GM18526 (cell line): ENCODE measurements around the gene PGBD5.

Experiments
- POLR2A ChIP-seq: IDR thresholded peaks from 3 replicates; pipeline ENCODE4 v1.6.1; 2011; ENCODE audit not compliant: insufficient read length; ENCODE audit errors: extremely low read depth

The PGBD5 gene

GRCh38 chr1:230282157-230282556 lies 144.0 kb downstream of the PGBD5 start:
- no peak for TF ChIP-seq POLR2A

GRCh38 chr1:230281556-230281955 lies 144.6 kb downstream of the PGBD5 start:
- no peak for TF ChIP-seq POLR2A

GRCh38 chr1:230280906-230281413 lies 145.2 kb downstream of the PGBD5 start:
- TF ChIP-seq POLR2A, result no peak

DNA sequence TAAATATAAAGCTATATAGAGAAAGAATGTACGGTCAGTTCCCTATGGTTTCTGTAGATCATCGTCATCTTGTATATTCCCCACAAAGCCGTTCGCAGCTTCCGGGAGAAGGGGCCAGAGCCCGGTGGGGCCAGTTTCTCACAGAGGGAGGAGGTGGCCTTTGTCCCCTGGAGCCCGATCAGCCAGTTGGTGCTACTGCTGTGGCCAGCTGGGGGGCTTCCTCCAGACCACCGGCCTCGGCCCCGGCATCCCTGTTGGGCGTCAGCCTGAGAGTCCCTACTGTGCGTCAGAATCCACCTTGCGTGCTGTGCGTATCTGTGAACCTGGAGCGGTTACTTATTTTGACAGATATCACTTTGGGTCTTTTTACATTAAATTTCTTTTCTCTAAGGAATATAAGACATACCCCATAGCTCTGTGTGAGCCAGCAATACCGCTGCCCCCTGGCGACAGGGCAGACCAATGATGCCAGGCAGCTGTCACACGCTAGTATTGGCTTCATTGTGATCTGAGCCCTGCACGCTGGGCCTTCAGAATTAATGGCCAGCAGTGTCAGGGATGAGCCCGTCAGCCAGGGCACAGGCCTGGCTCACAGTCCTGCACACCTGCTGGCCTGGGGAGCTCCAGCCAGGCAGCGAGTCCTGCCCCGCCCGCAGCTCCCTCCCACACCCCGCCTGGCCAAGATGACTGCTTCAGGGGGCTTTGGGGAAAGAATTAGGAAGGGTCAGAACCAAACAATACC lies 145.9 kb downstream of the PGBD5 start:
- no peak for TF ChIP-seq POLR2A

DNA sequence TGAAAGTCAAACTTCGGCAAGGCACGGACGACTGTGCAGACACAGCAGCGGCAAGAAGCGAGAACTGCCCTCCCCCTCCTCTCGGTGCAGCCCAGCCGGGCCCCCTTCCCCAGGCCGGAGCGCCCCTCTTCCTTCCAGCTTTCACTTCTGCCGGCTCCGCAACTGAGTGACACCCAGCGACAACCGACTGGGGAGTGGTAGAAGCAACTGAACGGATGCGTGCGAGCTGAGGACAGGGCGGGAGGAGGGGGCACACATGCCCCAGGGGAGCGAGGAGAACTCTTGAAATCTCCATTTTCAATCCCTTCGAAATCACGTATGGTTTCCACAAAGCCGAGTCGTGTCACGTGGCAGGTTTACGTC lies 146.6 kb downstream of the PGBD5 start:
- no peak for TF ChIP-seq POLR2A

DNA sequence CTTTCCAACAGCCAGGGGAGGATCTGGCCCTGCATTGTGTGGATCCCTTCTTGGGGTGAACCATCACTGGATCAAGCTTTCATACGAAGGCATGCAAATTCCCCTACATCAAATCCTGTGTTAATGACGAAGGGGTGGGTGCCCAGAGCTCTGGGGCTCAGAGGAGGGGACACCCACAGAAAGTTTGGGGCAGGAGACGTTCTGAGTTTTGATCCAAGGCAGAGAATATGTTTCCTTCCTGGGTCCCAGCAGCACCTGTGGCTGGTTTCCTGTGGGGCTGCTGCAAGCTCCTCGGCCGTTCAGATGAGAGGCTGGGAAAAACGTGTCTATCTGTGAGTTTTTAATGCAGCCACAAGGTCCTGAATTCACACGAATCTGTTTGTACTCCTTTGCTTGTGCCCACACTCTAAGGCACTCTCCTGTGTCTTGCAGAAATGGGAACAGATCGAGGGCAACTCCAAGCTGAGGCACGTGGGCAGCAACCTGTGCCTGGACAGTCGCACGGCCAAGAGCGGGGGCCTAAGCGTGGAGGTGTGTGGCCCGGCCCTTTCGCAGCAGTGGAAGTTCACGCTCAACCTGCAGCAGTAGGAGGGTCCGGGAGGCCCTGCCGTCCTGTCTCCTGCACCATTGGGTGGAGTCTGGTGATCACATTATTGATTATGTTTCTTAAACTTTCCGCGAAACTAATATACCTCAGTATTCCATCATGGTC lies 147.1 kb downstream of the PGBD5 start:
- TF ChIP-seq POLR2A, result no peak

- no peak for TF ChIP-seq POLR2A
Observed at GRCh38 chr1:230278376-230278775, 147.8 kb downstream of the PGBD5 start.

DNA sequence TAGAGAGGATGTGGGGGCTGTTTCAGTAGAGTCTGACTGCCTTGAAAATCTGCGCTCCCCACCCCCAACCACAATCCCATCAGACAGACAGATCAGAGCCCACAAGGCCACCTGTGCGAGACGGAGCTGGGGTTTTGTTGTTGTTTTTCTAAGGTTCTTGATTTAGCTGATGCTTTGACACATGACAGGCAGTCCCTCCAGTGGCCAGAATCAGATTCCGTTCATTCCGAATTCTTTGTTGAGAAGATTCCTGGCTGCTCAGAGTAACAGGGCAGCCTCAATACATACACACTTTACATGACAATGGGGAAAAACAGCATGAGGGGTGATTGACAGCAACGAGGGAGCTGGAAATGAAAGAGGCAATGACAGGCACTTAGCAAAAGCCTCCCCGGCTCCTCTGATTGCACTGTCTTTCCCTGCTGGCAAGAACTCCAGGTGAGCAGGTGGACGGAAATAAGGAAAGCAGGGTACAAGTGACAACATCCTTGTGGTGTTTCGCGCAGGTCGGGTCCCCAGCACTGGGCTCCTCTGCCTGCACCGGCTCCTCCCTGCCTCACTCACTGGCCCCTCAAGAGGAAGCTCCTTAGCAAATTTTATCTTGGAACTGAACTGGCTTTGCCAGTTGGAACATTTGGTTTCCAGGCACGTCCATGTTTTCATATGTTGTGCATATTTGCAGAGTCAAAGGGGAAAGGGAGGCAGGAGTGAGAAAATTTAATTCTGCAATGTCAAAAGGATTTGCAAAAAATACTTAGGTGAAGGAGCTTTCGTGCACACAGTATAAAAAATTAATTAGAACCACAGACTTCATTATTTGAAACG lies 148.7 kb downstream of the PGBD5 start:
- no peak for TF ChIP-seq POLR2A

- no peak for TF ChIP-seq POLR2A
Observed at GRCh38 chr1:230276401-230276800, 149.7 kb downstream of the PGBD5 start.

DNA sequence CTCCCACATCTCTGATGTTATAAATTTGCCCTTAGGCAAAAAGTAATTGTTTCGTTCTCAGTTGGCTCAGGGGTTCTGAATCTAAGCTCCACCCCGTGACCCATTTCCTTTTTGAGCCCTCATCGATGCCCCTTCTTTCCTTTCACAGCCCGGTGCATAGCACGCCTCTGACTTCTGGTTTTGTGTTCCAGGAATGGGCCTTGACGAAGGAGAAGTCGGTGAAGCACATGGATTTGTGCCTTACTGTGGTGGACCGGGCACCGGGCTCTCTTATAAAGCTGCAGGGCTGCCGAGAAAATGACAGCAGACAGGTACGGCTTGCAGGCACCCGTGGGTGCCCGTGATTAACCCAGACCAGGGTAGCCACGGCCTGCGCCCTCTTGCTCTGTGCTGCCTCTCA lies 151.9 kb downstream of the PGBD5 start:
- TF ChIP-seq POLR2A, result no peak

DNA sequence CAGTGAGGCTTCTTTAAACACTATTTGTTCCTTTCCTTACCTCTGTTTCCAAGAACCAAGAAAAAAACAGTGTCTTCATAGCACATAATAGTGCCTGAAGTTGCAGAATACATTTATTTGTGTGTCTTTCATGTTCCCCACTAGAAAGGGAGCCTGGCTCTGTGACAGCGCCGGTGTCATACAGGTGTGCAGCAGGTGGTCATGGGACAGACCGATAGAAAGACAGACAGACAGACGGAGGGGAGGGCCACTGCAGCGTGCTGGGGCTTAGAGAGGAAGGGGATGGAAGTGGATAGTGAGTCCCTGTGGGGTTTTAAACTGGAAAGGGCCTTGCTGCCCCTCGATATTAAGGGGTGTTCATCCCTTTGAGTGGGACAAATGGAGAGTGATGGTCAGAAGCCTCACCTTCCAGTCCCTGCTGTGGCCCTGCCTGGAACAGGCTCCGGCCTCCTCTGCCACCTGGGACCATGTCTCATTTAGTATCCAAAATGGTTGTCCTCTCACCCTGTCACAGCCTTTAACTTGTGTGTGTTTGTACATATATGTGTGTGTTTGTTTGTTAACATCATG lies 152.9 kb downstream of the PGBD5 start:
- no peak for TF ChIP-seq POLR2A

DNA sequence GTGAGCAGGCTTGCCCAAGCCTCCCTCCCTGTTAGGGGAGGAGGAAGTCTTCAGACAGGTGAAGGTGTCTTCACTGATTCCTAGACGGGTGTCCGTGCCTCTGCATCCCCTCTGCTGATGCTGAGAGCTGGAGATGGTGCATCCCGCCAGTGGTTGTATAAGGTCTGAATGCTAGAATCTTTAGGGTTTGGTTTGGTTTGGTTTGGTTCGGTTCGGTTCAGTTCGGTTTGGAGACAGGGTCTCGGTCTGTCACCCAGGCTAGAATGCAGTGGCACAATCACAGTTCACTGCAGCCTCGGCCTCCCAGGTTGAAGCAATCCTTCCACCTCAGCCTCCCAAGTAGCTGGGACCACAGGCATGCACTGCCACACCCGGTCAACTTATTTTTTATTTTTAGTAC lies 153.6 kb downstream of the PGBD5 start:
- TF ChIP-seq POLR2A, result no peak

DNA sequence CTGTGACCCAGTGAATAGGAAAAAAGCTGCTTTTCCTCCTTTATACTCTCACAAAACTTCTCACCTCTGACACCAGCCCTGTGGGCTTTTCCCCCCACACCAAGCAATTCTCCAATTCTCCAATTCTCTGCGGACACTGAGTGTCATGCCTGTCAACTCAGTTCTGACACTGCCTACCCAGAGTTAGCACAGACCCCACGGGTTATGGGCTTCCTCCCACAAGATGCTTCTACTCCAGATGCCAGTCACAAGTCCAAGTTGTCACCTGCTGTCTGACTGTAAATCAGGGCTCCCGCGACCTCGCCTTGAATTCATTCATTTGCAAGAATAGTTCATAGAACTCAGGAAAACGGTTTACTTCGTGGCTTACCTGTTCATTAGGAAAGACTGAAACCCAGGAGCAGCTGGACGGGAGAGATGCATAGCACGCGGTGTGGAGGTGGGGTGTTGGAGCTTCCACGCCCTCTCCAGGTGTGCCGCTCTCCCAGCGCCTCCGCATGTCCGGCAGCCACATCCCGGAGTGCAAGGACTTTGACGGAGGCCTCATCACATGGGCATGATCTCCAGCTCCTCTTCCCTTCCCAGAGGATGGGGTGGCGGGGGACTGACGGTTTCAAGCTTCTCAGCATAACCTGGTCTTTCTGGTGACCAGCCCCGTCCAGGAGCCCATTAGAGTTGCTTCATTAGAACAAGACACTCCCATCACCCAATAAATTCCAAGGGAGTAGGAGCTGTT lies 154.7 kb downstream of the PGBD5 start:
- TF ChIP-seq POLR2A, result no peak

GRCh38 chr1:230270559-230271281 lies 155.4 kb downstream of the PGBD5 start:
- TF ChIP-seq POLR2A, result no peak
